B cell (primary cell): Measurements from ENCODE around the gene EBLN1. TPM values are rescaled to one million over a fixed set of nuclear protein-coding genes. Genes with fewer than 3 reads are reported as not detected.
"Not testable (repeated sequence)": the region's sequence is repeated elsewhere in the genome, so short reads cannot be mapped to it uniquely, and the experiment has no call there.

Experiments used
- ATAC-seq: fragments of 200-7000 bp; cut with Tn5 transposase; one replicate; pipeline ENCODE4 v1.10.0; 2021; ENCODE audit warnings: low read depth, mild to moderate bottlenecking, moderate number of reproducible peaks, moderate library complexity
- CTCF ChIA-PET: fragments of 350-600 bp; sonication (Branson Sonifier 250); formaldehyde crosslinking; loops from one replicate; lab custom pipeline; 2021; ENCODE audit warnings: antibody characterized with exemption, inconsistent platforms; lab: Charles Lee
- POLR2A ChIA-PET: fragments of 350-600 bp; sonication (Branson Sonifier 250); formaldehyde crosslinking; loops from one replicate; lab custom pipeline; 2021; ENCODE audit warnings: antibody characterized with exemption; lab: Charles Lee
- DNase-seq: peaks from one replicate; pipeline ENCODE4 v3.0.0; 2013
- H2AFZ ChIP-seq: 2 replicates; pipeline ENCODE4 v1.6.1; 2012; ENCODE audit warnings: mild to moderate bottlenecking, low read depth, low read length; ENCODE audit not compliant: insufficient read depth, poor library complexity, severe bottlenecking
- H3K27ac ChIP-seq, 2 donors: 1 replicate in 1 of 2; 2 replicates in 1 of 2; pipeline ENCODE4 v1.5.1; 2012 to 2013; ENCODE audit warnings: low read length in 2 of 2, mild to moderate bottlenecking in 2 of 2, moderate library complexity in 1 of 2
- H3K27me3 ChIP-seq, 4 experiments: fragments of 200-600 bp in 1 of 4; sonication (generic) in 1 of 4; replicated peaks in 1 of 4; 1 replicate in 2 of 4; 2 replicates in 2 of 4; pipeline versions ENCODE4 v1.6.1 to v1.7.0; 2013 to 2016; ENCODE audit warnings: low read length in 3 of 4, mild to moderate bottlenecking in 2 of 4, mixed read lengths in 1 of 4, moderate library complexity in 1 of 4; ENCODE audit not compliant: insufficient read depth in 4 of 4, control insufficient read depth in 3 of 4; ENCODE audit errors: control extremely low read depth in 1 of 4
- H3K36me3 ChIP-seq, 2 experiments: replicated peaks in 1 of 2; 1 replicate in 1 of 2; 2 replicates in 1 of 2; pipeline versions ENCODE4 v1.6.1 to v1.7.1; 2013; ENCODE audit warnings: low read length in 1 of 2; ENCODE audit not compliant: insufficient read depth in 2 of 2, control insufficient read depth in 1 of 2; ENCODE audit errors: control extremely low read depth in 1 of 2, extremely low read depth in 1 of 2
- H3K4me1 ChIP-seq, 2 donors: fragments of 200-600 bp in 1 of 2; sonication (generic) in 1 of 2; 1 replicate in 1 of 2; 2 replicates in 1 of 2; pipeline versions ENCODE4 v1.5.1 to v1.6.1; 2013 to 2017; ENCODE audit warnings: low read length in 2 of 2; ENCODE audit not compliant: control insufficient read depth in 2 of 2, insufficient read depth in 2 of 2
- H3K4me2 ChIP-seq: replicated peaks from 2 replicates; pipeline ENCODE3; 2012; ENCODE audit warnings: mild to moderate bottlenecking, low read depth, low read length; ENCODE audit not compliant: poor library complexity, severe bottlenecking
- H3K4me3 ChIP-seq, 5 experiments: fragments of 200-600 bp in 1 of 5; sonication (generic) in 1 of 5; 1 replicate in 3 of 5; 2 replicates in 2 of 5; pipeline versions ENCODE4 v1.5.1 to v1.7.0; 2011 to 2016; ENCODE audit warnings: low read length in 4 of 5, mild to moderate bottlenecking in 4 of 5, low read depth in 2 of 5, control low read depth in 1 of 5, moderate library complexity in 1 of 5; ENCODE audit not compliant: insufficient read depth in 1 of 5; ENCODE audit errors: control extremely low read depth in 1 of 5, extremely low read depth in 1 of 5
- H3K79me2 ChIP-seq: fragments of 200-600 bp; sonication (generic); one replicate; pipeline ENCODE4 v1.6.0; 2016; ENCODE audit warnings: low read length; ENCODE audit not compliant: control insufficient read depth, insufficient read depth
- H3K9ac ChIP-seq: fragments of 200-600 bp; sonication (generic); 2 replicates; pipeline ENCODE4 v1.6.1; 2017; ENCODE audit warnings: mild to moderate bottlenecking, low read length, moderate library complexity
- H3K9me3 ChIP-seq, 3 donors: one replicate each; pipeline versions ENCODE4 v1.6.1 to v1.7.1; 2013; ENCODE audit warnings: low read length in 2 of 3; ENCODE audit not compliant: control insufficient read depth in 2 of 3, insufficient read depth in 1 of 3; ENCODE audit errors: control extremely low read depth in 1 of 3
- H4K20me1 ChIP-seq: 2 replicates; pipeline ENCODE4 v1.6.0; 2012; ENCODE audit warnings: mild to moderate bottlenecking, low read length; ENCODE audit not compliant: insufficient read depth, control insufficient read depth, poor library complexity, severe bottlenecking
- H3K27ac Mint-ChIP-seq: one replicate; pipeline ENCODE4 v1.8.0; 2021; ENCODE audit warnings: mixed read lengths
- H3K27me3 Mint-ChIP-seq: one replicate; pipeline ENCODE4 v1.8.0; 2021; ENCODE audit warnings: mixed read lengths
- H3K4me1 Mint-ChIP-seq: one replicate; pipeline ENCODE4 v1.8.0; 2021; ENCODE audit warnings: mixed read lengths
- H3K4me3 Mint-ChIP-seq: one replicate; pipeline ENCODE4 v1.8.0; 2021; ENCODE audit warnings: mixed read lengths
- H3K9me3 Mint-ChIP-seq: one replicate; pipeline ENCODE4 v1.8.0; 2022; ENCODE audit warnings: mixed read lengths; ENCODE audit not compliant: insufficient read depth
- EZH2 ChIP-seq: IDR thresholded peaks from 2 replicates; pipeline ENCODE4 v1.6.1; 2012; ENCODE audit warnings: borderline replicate concordance, low read depth, mild to moderate bottlenecking, moderate library complexity, low read length; ENCODE audit not compliant: insufficient read depth, poor library complexity, severe bottlenecking
- WGBS: methylation state at CpG from one replicate; pipeline ENCODE4 v1.1.5; 2013; ENCODE audit warnings: missing lambda C conversion rate; ENCODE audit not compliant: insufficient coverage; 5-methylcytosine and 5-hydroxymethylcytosine counted together
- intact Hi-C: fragments of 100-400 bp; cut with micrococcal nuclease; formaldehyde crosslinking; loops from one replicate; pipeline ENCODE4 v1.10.0; 2022
- polyA plus RNA-seq: library from polyadenylated mRNA; depleted of rRNA; stranded (reverse); fragments of >200 nt; gene quantifications from 2 replicates; pipeline ENCODE4 v1.2.3, GENCODE V29; 2012
- total RNA-seq, 2 donors: library from RNA; stranded (reverse); fragments of 120-200 nt in 1 of 2; gene quantifications; 1 replicate in 1 of 2; 2 replicates in 1 of 2; pipeline versions ENCODE4 v1.2.3 to v1.2.4, GENCODE V29; 2013 to 2022

The EBLN1 gene
- total and polyA plus RNA-seq, 2 donors (not counting 1 experiment from before 2014, with no cell fraction given), result not detected

DNA sequence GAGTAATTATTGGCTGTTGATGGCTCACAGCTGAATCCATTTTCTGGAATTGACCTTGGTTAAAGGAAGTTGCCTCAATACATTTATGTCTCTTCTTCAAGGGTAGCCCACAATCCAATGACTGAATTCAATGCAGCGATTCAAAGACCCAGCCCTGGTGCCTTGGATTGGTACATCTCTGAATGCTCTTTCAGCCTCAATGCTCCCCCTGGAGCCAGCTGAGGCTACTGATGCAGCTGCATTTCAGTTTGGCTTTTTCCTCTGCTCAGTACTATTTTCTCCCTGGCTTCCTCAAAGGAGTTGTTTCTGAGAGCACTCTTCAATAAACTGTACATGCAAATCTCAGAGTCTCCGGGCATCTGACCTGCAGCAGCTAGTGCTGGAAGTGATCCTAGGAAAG is 633 bp upstream of the EBLN1 start:
- ChIA-PET CTCF (interaction anchor here (1.0 kb wide), 1 partner anchor 224 kb away, joined by 3 read pairs; no protein-coding TSS in a partner anchor), POLR2A (no interaction called here)
- TF ChIP-seq EZH2, result no peak

DNA sequence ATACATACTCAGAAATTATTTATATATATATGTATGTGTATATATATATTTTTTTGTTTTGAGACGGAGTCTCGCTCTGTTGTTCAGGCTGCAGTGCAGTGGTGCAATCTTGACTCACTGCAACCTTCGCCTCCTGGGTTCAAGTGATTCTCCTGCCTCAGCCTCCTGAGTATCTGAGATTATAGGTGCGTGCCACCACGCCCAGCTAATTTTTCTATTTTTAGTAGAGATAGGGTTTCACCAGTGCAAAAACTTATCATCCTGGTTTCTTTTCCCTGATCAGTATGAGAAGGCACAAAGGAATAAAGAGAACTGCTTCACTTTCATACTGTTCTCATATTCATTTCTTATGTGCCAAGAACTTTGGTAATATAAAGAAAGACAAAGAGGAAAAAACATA is 731 bp downstream of the EBLN1 start:
- H3K4me1 Mint-ChIP-seq, H3K27ac Mint-ChIP-seq, H3K9me3 ChIP-seq, H3K4me2 ChIP-seq, H3K4me1 ChIP-seq, H2AFZ ChIP-seq, H3K4me3 ChIP-seq, H3K9me3 Mint-ChIP-seq, intact Hi-C loops, H4K20me1 ChIP-seq, H3K4me3 Mint-ChIP-seq, DNase-seq, ATAC-seq, H3K79me2 ChIP-seq, H3K9ac ChIP-seq, POLR2A ChIA-PET, H3K27me3 ChIP-seq, H3K27ac ChIP-seq, H3K36me3 ChIP-seq, CTCF ChIA-PET: not testable (repeated sequence)
- H3K27me3 Mint-ChIP-seq, result peaks cover 18% of the 10 kb centered on the region
- 100% methylated on average over 1 of the region's 5 CpGs for WGBS

More for the DNA sequence above, 633 bp upstream of the EBLN1 start:
- Histone ChIP-seq H3K4me3 (no peak overlapping the region), H3K4me1 (no peaks in the 10 kb centered on the region), H3K9me3 (no peaks in the 10 kb centered on the region), H3K27ac (no peak overlapping the region), H3K79me2 (no peaks in the 10 kb centered on the region), H3K4me2 (no peak overlapping the region), H4K20me1 (no peaks in the 10 kb centered on the region), H3K36me3 (no peaks in the 10 kb centered on the region), H2AFZ (no peak overlapping the region), H3K9ac (no peak overlapping the region), H3K27me3 (no peaks in the 10 kb centered on the region)
- DNase-seq (no peak), ATAC-seq (no peak)
- intact Hi-C loops, result no loop called here
- H3K27ac Mint-ChIP-seq, result no peak overlapping the region
- 94% methylated on average over 2 of the region's 2 CpGs for WGBS
- H3K4me1 Mint-ChIP-seq, result no peaks in the 10 kb centered on the region
- peaks cover 25% of the 10 kb centered on the region for H3K27me3 Mint-ChIP-seq
- H3K9me3 Mint-ChIP-seq, result no peaks in the 10 kb centered on the region
- no peak overlapping the region for H3K4me3 Mint-ChIP-seq
